A549 (cell line): ENCODE data around the gene LYSMD1. TPM values are rescaled to one million over a fixed set of nuclear protein-coding genes. Genes with fewer than 3 reads are reported as not detected.

Source experiments
- ATAC-seq, 2 experiments: fragments of 200-7000 bp in 1 of 2; fragments of >200 bp in 1 of 2; cut with Nextera tagmentation in 1 of 2; cut with Tn5 transposase in 1 of 2; 3 replicates each; pipeline versions ENCODE4 v1.8.0 to v1.9.1; 2018 to 2020; ENCODE audit warnings: mild to moderate bottlenecking in 1 of 2, moderate library complexity in 1 of 2
- CTCF ChIA-PET: fragments of 300-600 bp; sonication (Branson Sonifier 250); formaldehyde crosslinking; extraction: SDS; loops from one replicate; lab custom pipeline; 2021; ENCODE audit warnings: antibody characterized with exemption, inconsistent platforms; lab: Yijun Ruan, JAX
- POLR2A ChIA-PET: fragments of 350-600 bp; formaldehyde crosslinking; extraction: SDS; loops from one replicate; lab custom pipeline; 2021; ENCODE audit warnings: antibody characterized with exemption, inconsistent platforms; lab: Yijun Ruan, JAX
- DNase-seq, 2 experiments: peaks; one replicate each; pipeline versions ENCODE4 v3.0.0 to v3.0.0-alpha.2; 2011 to 2016; ENCODE audit warnings: low read depth in 1 of 2, low spot score in 1 of 2
- FAIRE-seq: peaks from 2 replicates; lab custom pipeline; 2011; peaks lifted over from hg19 to GRCh38; lab: Jason Lieb, UNC
- H3K27ac ChIP-seq, 2 experiments: fragments of >200 bp; sonication (Bioruptor Twin); formaldehyde crosslinking; 3 replicates each; pipeline ENCODE4 v1.5.1; 2016 to 2017
- H3K4me1 ChIP-seq: fragments of >200 bp; sonication (Bioruptor Twin); formaldehyde crosslinking; 3 replicates; pipeline ENCODE4 v1.6.1; 2016
- H3K4me2 ChIP-seq: fragments of >200 bp; sonication (Bioruptor Twin); formaldehyde crosslinking; 3 replicates; pipeline ENCODE4 v1.6.1; 2016
- H3K4me3 ChIP-seq: fragments of >200 bp; sonication (Bioruptor Twin); formaldehyde crosslinking; 3 replicates; pipeline ENCODE4 v1.5.1; 2016
- H3K9me3 ChIP-seq: fragments of >200 bp; sonication (Bioruptor Twin); formaldehyde crosslinking; 3 replicates; pipeline ENCODE4 v1.6.1; 2016
- BCL3 ChIP-seq: fragments of >200 bp; sonication (Bioruptor Twin); formaldehyde crosslinking; IDR thresholded peaks from 3 replicates; pipeline ENCODE4 v1.6.1; 2016
- BHLHE40 ChIP-seq: IDR thresholded peaks from 2 replicates; pipeline ENCODE4 v1.6.1; 2012; ENCODE audit warnings: low read depth, low read length, inconsistent platforms
- CBX2 ChIP-seq: fragments of 200-600 bp; sonication (generic); IDR thresholded peaks from 2 replicates; pipeline ENCODE4 v1.6.1; 2016; ENCODE audit warnings: low read depth, mild to moderate bottlenecking, borderline replicate concordance
- CBX8 ChIP-seq: fragments of 200-600 bp; sonication (generic); IDR thresholded peaks from 2 replicates; pipeline ENCODE4 v1.6.1; 2016
- CEBPB ChIP-seq, 2 experiments: fragments of >200 bp in 1 of 2; sonication (Bioruptor Twin) in 1 of 2; formaldehyde crosslinking in 1 of 2; IDR thresholded peaks; 2 replicates each; pipeline ENCODE4 v1.6.1; 2012 to 2016
- CHD4 ChIP-seq: fragments of 200-600 bp; sonication (generic); IDR thresholded peaks from 2 replicates; pipeline ENCODE4 v1.6.1; 2016; ENCODE audit warnings: antibody characterized with exemption, mild to moderate bottlenecking, borderline replicate concordance
- E2F6 ChIP-seq: IDR thresholded peaks from 2 replicates; pipeline ENCODE4 v1.6.1; 2012; ENCODE audit warnings: low read depth, borderline replicate concordance
- EHF ChIP-seq: fragments of 250-450 bp; sonication (Bioruptor Pico); IDR thresholded peaks from 2 replicates; pipeline ENCODE4 v1.5.0; 2020; ENCODE audit warnings: mild to moderate bottlenecking
- ELK1 ChIP-seq: fragments of 150-350 bp; IDR thresholded peaks from 2 replicates; pipeline ENCODE4 v1.6.1; 2014; ENCODE audit warnings: low read depth, mild to moderate bottlenecking, low read length
- EP300 ChIP-seq, 2 experiments: fragments of >200 bp; sonication (Bioruptor Twin); formaldehyde crosslinking; IDR thresholded peaks; 2 replicates in 1 of 2; 3 replicates in 1 of 2; pipeline ENCODE4 v1.6.1; 2016 to 2017
- FOSB ChIP-seq: fragments of 250-450 bp; sonication (Bioruptor Pico); IDR thresholded peaks from 2 replicates; pipeline ENCODE4 v1.5.0; 2020; ENCODE audit warnings: mild to moderate bottlenecking, moderate library complexity
- FOXS1 ChIP-seq: fragments of 250-450 bp; sonication (Bioruptor Pico); IDR thresholded peaks from 2 replicates; pipeline ENCODE4 v1.5.0; 2020; ENCODE audit warnings: mild to moderate bottlenecking, moderate library complexity
- GATA3 ChIP-seq: IDR thresholded peaks from 2 replicates; pipeline ENCODE4 v1.6.1; 2012; ENCODE audit warnings: borderline replicate concordance
- HDAC2 ChIP-seq: fragments of 200-600 bp; sonication (generic); IDR thresholded peaks from 2 replicates; pipeline ENCODE4 v1.6.1; 2016
- HEYL ChIP-seq: fragments of 250-450 bp; sonication (Bioruptor Pico); IDR thresholded peaks from 2 replicates; pipeline ENCODE4 v1.8.0; 2021; ENCODE audit warnings: mild to moderate bottlenecking, moderate library complexity
- HOXA7 ChIP-seq: fragments of 250-450 bp; sonication (Bioruptor Pico); IDR thresholded peaks from 2 replicates; pipeline ENCODE4 v1.5.0; 2020; ENCODE audit warnings: mild to moderate bottlenecking, moderate library complexity
- JUN ChIP-seq, 2 experiments: fragments of >200 bp; sonication (Bioruptor Twin); formaldehyde crosslinking; IDR thresholded peaks; 2 replicates in 1 of 2; 3 replicates in 1 of 2; pipeline ENCODE4 v1.6.1; 2016 to 2017
- KDM1A ChIP-seq: fragments of 200-600 bp; sonication (generic); IDR thresholded peaks from 2 replicates; pipeline ENCODE4 v1.6.1; 2016; ENCODE audit warnings: low read depth, mild to moderate bottlenecking
- KDM5A ChIP-seq: fragments of 200-600 bp; sonication (generic); IDR thresholded peaks from 2 replicates; pipeline ENCODE4 v1.6.1; 2016; ENCODE audit warnings: antibody characterized with exemption, mild to moderate bottlenecking
- MAFK ChIP-seq: fragments of 450-650 bp; IDR thresholded peaks from 2 replicates; pipeline ENCODE4 v1.6.1; 2014; ENCODE audit not compliant: partially characterized antibody
- MAX ChIP-seq: IDR thresholded peaks from 2 replicates; pipeline ENCODE4 v1.6.1; 2012
- MAZ ChIP-seq: fragments of 150-350 bp; IDR thresholded peaks from 2 replicates; pipeline ENCODE4 v1.6.1; 2014; ENCODE audit warnings: antibody characterized with exemption, low read depth, low read length, borderline replicate concordance
- MYC ChIP-seq: IDR thresholded peaks from 2 replicates; pipeline ENCODE4 v1.6.1; 2012; ENCODE audit warnings: mild to moderate bottlenecking, inconsistent platforms, low read length, improper control_type of control experiment, borderline replicate concordance
- NFE2L2 ChIP-seq: fragments of 150-350 bp; conservative IDR thresholded peaks from 2 replicates; pipeline ENCODE4 v1.6.1; 2014; ENCODE audit warnings: low read length
- NPAS2 ChIP-seq: fragments of 250-450 bp; sonication (Bioruptor Pico); IDR thresholded peaks from 2 replicates; pipeline ENCODE4 v1.8.0; 2022; ENCODE audit warnings: mild to moderate bottlenecking, moderate library complexity, borderline replicate concordance
- PHF8 ChIP-seq: fragments of 200-600 bp; sonication (generic); IDR thresholded peaks from 2 replicates; pipeline ENCODE4 v1.6.1; 2016; ENCODE audit warnings: low read depth, mild to moderate bottlenecking, antibody characterized with exemption, moderate library complexity, borderline replicate concordance
- POLR2A ChIP-seq: IDR thresholded peaks from 2 replicates; pipeline ENCODE4 v1.6.1; 2012; ENCODE audit warnings: mild to moderate bottlenecking, low read length
- POLR2AphosphoS2 ChIP-seq: conservative IDR thresholded peaks from 2 replicates; pipeline ENCODE4 v1.6.1; 2012; ENCODE audit warnings: low read length, improper control_type of control experiment, inconsistent platforms
- RNF2 ChIP-seq: fragments of 200-600 bp; sonication (generic); IDR thresholded peaks from 2 replicates; pipeline ENCODE4 v1.6.1; 2016; ENCODE audit warnings: low read depth, mild to moderate bottlenecking, antibody characterized with exemption, moderate library complexity, borderline replicate concordance
- SMC3 ChIP-seq: fragments of >200 bp; sonication (Bioruptor Twin); formaldehyde crosslinking; IDR thresholded peaks from 3 replicates; pipeline ENCODE4 v1.6.1; 2018; ENCODE audit warnings: inconsistent platforms
- SREBF2 ChIP-seq: fragments of 450-650 bp; IDR thresholded peaks from 2 replicates; pipeline ENCODE4 v1.6.1; 2014; ENCODE audit warnings: mild to moderate bottlenecking, moderate library complexity
- TP53 ChIP-seq: fragments of 250-450 bp; sonication (Bioruptor Pico); IDR thresholded peaks from 2 replicates; pipeline ENCODE4 v1.5.0; 2021; ENCODE audit warnings: mild to moderate bottlenecking, moderate library complexity
- USF2 ChIP-seq: fragments of 450-650 bp; IDR thresholded peaks from 2 replicates; pipeline ENCODE4 v1.6.1; 2014; ENCODE audit warnings: antibody characterized with exemption
- ZFP36 ChIP-seq: fragments of 450-650 bp; IDR thresholded peaks from 2 replicates; pipeline ENCODE4 v1.6.1; 2014; ENCODE audit warnings: borderline replicate concordance; ENCODE audit not compliant: partially characterized antibody
- ZNF302 ChIP-seq: fragments of 250-450 bp; sonication (Bioruptor Pico); IDR thresholded peaks from 2 replicates; pipeline ENCODE4 v1.9.0; 2021; ENCODE audit warnings: inconsistent platforms, mild to moderate bottlenecking, moderate library complexity
- ZSCAN20 ChIP-seq: fragments of 250-450 bp; sonication (Bioruptor Pico); IDR thresholded peaks from 2 replicates; pipeline ENCODE4 v1.8.0; 2022; ENCODE audit warnings: mild to moderate bottlenecking, moderate library complexity
- WGBS: methylation state at CpG from one replicate; pipeline ENCODE4 v1.1.6; 2017; ENCODE audit errors: missing lambda C conversion rate; 5-methylcytosine and 5-hydroxymethylcytosine counted together
- polyA plus RNA-seq, 4 experiments: library from polyadenylated mRNA; depleted of rRNA in 3 of 4; stranded (reverse); fragments of >200 nt; fragmentation: RNase III in 1 of 4; extraction: RNeasy Plus Mini Kit Qiagen cat#74134 plus additional on column Dnase treatment in 1 of 4; gene quantifications; 2 replicates in 3 of 4; 3 replicates in 1 of 4; pipeline ENCODE4 v1.2.3, GENCODE V29; 2011 to 2017
- TF ChIP-seq, protein P1 (sequence below): IDR thresholded peaks from 2 replicates; pipeline ENCODE4 v1.6.1; 2012

The LYSMD1 gene
- polyA plus RNA-seq, 2 of the 4 experiments (the other 2 are of a cell fraction) = 7.0 to 10.5 TPM

DNA sequence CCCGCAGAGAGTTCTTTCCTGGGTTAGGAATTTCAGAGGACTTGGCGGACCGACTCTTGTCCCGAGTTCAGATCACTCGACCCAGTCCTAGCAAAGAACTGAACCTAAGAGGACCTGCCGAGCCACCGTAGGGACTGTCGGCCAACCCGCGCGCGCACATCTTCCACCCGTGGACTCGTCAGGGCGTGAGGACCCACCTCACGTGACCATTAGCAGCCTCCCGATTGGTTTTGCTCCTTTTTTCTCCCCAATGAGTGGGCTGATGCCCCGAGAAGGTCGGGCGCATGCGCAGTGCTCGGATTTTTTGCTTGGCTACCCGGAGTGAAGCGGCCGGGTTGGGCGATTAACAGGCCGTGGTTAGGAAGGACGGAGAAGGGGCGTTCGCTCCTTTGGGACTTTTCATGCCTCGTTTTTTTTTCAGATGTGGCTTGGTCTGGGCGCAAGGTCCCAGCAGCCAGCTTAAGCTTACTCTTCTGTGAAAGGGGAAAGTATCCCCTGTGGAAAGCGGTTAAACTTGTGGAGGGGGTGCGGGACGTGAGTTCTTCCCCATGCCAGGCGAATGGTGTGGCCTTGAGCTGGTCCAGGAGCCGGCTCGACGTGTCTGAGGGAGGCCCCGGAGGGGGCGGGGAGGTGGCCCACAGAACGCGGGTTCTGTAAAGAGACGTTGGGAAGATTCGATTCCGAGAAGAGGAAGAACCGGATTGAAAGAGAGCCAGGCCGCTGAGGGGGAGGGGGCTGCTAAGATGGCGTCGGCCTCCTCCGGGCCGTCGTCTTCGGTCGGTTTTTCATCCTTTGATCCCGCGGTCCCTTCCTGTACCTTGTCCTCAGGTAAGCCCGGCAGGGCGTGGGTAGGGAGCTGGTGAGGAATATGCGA, 32.8 kb upstream of the LYSMD1 start, which contains the start of gene PIP5K1A:
Gene PIP5K1A (plus strand): TSS at position 299 of the 874 bp plus-strand sequence. CDS start 445 bp downstream, at position 744.
- TF ChIP-seq PHF8 = peak; percentile 79
- no peak for TF ChIP-seq ELK1
- 0 out of 3 replicates have a peak, but pooled peaks have one; percentile 44 for TF ChIP-seq BCL3
- no peak for TF ChIP-seq SREBF2
- TF ChIP-seq POLR2A = peak; percentile 72
- no peak; the same call in 1 of the 2 replicates for TF ChIP-seq CHD4
- 0 out of 2 replicates have a peak, but pooled peaks have one; percentile 15 for TF ChIP-seq FOXS1
- TF ChIP-seq JUN (IDR thresholded peaks at IDR 0.05) = peak in 1 of 2 experiments; percentile 78; a peak in 3 of 5 replicates
- TF ChIP-seq, protein P1, sequence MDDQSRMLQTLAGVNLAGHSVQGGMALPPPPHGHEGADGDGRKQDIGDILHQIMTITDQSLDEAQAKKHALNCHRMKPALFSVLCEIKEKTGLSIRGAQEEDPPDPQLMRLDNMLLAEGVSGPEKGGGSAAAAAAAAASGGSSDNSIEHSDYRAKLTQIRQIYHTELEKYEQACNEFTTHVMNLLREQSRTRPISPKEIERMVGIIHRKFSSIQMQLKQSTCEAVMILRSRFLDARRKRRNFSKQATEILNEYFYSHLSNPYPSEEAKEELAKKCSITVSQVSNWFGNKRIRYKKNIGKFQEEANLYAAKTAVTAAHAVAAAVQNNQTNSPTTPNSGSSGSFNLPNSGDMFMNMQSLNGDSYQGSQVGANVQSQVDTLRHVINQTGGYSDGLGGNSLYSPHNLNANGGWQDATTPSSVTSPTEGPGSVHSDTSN = no peak
- no peak for TF ChIP-seq TP53
- TF ChIP-seq HEYL (CRISPR knock-in tag) = no peak
- TF ChIP-seq CBX8 = no peak
- TF ChIP-seq ZSCAN20 (CRISPR knock-in tag) = no peak
- no peak for TF ChIP-seq POLR2AphosphoS2
- TF ChIP-seq NPAS2 (CRISPR knock-in tag) = no peak
- TF ChIP-seq ZFP36 = no peak
- TF ChIP-seq EHF (CRISPR knock-in tag) = no peak
- TF ChIP-seq MAX = peak; percentile 88
- TF ChIP-seq CBX2 = no peak
- TF ChIP-seq KDM1A = no peak
- no peak for TF ChIP-seq MAFK
- peak; percentile 64; the same call in 1 of the 2 replicates for TF ChIP-seq KDM5A
- no peak for TF ChIP-seq CEBPB (IDR thresholded peaks at IDR 0.05)
- 0 out of 2 replicates have a peak, but pooled peaks have one; percentile 9 for TF ChIP-seq HDAC2
- no peak for TF ChIP-seq EP300 (IDR thresholded peaks at IDR 0.05)
- TF ChIP-seq ZNF302 (CRISPR knock-in tag) = no peak
- TF ChIP-seq HOXA7 (CRISPR knock-in tag) = no peak
- TF ChIP-seq RNF2 = no peak
- peak; percentile 98 for TF ChIP-seq USF2
- TF ChIP-seq GATA3 = 0 out of 2 replicates have a peak, but pooled peaks have one; percentile 26
- TF ChIP-seq E2F6 = peak; percentile 72
- TF ChIP-seq BHLHE40 = no peak
- TF ChIP-seq MYC = 0 out of 2 replicates have a peak, but pooled peaks have one; percentile 25
- no peak for TF ChIP-seq MAZ
- no peak for TF ChIP-seq FOSB (CRISPR knock-in tag)
- TF ChIP-seq NFE2L2 = no peak
- TF ChIP-seq SMC3 = no peak
- TF ChIP-seq, all 56 proteins: peak for 12
- 1% methylated on average over 47 of the region's 60 CpGs for WGBS
- no peaks in the 10 kb centered on the region for H3K9me3 ChIP-seq
- H3K4me1 ChIP-seq = peaks cover 30% of the 10 kb centered on the region
- H3K4me2 ChIP-seq = peak within 1 kb of the TSS; percentile 87
- peak within 1 kb of the TSS; percentile 95 for H3K27ac ChIP-seq
- ChIA-PET CTCF (interaction anchor here (0.9 to 5.8 kb wide), 2 partner anchors 30 to 53 kb away, joined by 3 to 48 read pairs; no protein-coding TSS in a partner anchor), POLR2A (interaction anchor here (0.5 to 1.4 kb wide), 3 partner anchors 9 to 227 kb away, joined by 3 to 7 read pairs (median 3); partner anchors contain the start of gene VPS72)
- ATAC-seq = peak; percentile 79 to 81
- no peak for FAIRE-seq
- DNase-seq = peak; percentile 98 to 99
- peak within 1 kb of the TSS; percentile 78 for H3K4me3 ChIP-seq
